ACC112 (cell line): ENCODE results near the gene RAD1.

ENCODE experiments used
- H2AFZ ChIP-seq: fragments of 200-600 bp; sonication (generic); one replicate; pipeline ENCODE4 v1.6.0; 2017; ENCODE audit warnings: antibody characterized with exemption, low read length; ENCODE audit not compliant: unreplicated experiment
- H3K27ac ChIP-seq: fragments of 200-600 bp; sonication (generic); 2 replicates; pipeline ENCODE4 v1.5.1; 2014; ENCODE audit warnings: low read depth, mild to moderate bottlenecking, antibody characterized with exemption, low read length, moderate library complexity
- H3K27me3 ChIP-seq: fragments of 200-600 bp; sonication (generic); 2 replicates; pipeline ENCODE4 v1.6.1; 2014; ENCODE audit warnings: mild to moderate bottlenecking, antibody characterized with exemption, low read length, moderate library complexity, mixed read lengths; ENCODE audit not compliant: insufficient read depth
- H3K36me3 ChIP-seq: fragments of 200-600 bp; sonication (generic); 2 replicates; pipeline ENCODE4 v1.6.1; 2016; ENCODE audit warnings: mild to moderate bottlenecking, antibody characterized with exemption, low read length, moderate library complexity, mixed read lengths; ENCODE audit not compliant: insufficient read depth
- H3K4me1 ChIP-seq: fragments of 200-600 bp; sonication (generic); one replicate; pipeline ENCODE4 v1.6.1; 2016; ENCODE audit warnings: low read length, mixed read lengths; ENCODE audit not compliant: insufficient read depth, unreplicated experiment, control insufficient read depth
- H3K4me3 ChIP-seq: fragments of 200-600 bp; sonication (generic); 2 replicates; pipeline ENCODE4 v1.5.1; 2014; ENCODE audit warnings: mild to moderate bottlenecking, low read depth, low read length
- H3K79me2 ChIP-seq: fragments of 200-600 bp; sonication (generic); one replicate; pipeline ENCODE4 v1.6.0; 2016; ENCODE audit warnings: low read length; ENCODE audit not compliant: control insufficient read depth, unreplicated experiment, insufficient read depth

The RAD1 gene

DNA sequence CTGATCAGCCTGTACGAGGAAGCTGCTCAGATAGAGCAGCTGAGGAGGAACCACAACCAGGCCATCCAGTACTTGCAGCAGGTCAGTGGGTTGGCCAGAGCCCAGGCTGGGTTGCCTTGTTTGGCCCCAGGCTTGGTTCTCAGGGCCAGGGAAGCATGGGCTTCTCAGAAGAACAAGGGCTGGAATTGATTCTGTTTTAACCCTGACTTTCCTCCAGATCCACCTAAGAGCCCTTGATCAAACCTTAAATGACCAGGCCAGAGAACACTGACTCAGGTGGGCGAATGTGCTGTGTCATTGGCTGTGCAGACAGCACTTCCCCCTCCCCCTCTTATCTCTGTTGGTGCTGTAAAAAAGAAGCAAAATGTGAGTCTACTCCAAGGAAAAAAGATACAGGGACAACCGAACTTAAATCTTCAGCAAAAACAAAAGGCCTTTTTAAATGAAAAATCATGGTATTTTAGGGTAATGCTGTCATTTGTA, 48.3 kb downstream of the RAD1 start:
- no peaks in the 10 kb centered on the region for H3K27me3 ChIP-seq
- H2AFZ ChIP-seq = no peak overlapping the region
- H3K4me3 ChIP-seq = no peak overlapping the region
- no peaks in the 10 kb centered on the region for H3K79me2 ChIP-seq
- H3K4me1 ChIP-seq = no peaks in the 10 kb centered on the region
- no peaks in the 10 kb centered on the region for H3K36me3 ChIP-seq
- H3K27ac ChIP-seq = no peak overlapping the region

DNA sequence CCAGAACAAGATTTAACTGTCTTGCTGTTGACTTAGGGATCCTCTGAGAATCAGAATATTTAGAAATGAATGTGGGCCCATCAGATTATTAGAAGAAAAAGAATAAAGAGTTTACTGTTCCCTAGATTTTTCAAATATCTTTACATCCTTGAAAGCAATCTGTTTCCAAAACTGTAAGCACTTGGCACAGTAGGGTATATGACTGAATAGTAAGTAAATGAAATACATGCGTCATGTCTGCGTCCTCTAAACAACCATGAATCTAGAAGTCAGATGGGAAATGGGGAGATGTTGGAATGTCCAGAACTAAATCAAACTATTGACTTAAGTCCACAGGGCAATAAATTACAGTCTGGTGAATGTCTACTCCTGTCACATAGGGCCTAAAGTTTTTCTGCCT, 50.2 kb downstream of the RAD1 start:
- no peak overlapping the region for H2AFZ ChIP-seq
- H3K27me3 ChIP-seq = no peaks in the 10 kb centered on the region
- H3K4me3 ChIP-seq = no peak overlapping the region
- no peaks in the 10 kb centered on the region for H3K79me2 ChIP-seq
- H3K27ac ChIP-seq = no peak overlapping the region
- H3K36me3 ChIP-seq = no peaks in the 10 kb centered on the region
- no peaks in the 10 kb centered on the region for H3K4me1 ChIP-seq

DNA sequence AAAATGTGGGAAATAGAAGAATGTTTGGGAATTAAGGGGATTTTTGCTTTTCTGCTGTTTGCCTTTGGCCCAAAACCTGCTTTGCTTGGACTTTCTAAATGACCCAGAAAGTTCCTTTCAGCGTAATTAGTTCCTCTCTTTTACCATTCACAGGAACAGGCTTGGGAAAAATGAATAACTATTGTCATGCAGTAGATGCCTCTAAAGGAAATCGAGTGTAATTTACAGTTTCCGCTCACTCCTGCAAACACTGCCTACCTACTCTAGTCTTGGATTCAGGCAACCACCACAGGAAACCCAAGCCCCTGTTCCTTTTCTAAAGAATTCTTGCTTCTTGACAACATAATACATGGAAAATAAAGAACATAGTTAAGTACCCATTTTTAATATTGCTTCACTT, 51.4 kb downstream of the RAD1 start:
- Histone ChIP-seq H3K27me3 (no peaks in the 10 kb centered on the region), H2AFZ (no peak overlapping the region), H3K4me1 (peaks cover 2% of the 10 kb centered on the region), H3K4me3 (no peak overlapping the region), H3K36me3 (no peaks in the 10 kb centered on the region), H3K27ac (no peak overlapping the region), H3K79me2 (no peaks in the 10 kb centered on the region)

DNA sequence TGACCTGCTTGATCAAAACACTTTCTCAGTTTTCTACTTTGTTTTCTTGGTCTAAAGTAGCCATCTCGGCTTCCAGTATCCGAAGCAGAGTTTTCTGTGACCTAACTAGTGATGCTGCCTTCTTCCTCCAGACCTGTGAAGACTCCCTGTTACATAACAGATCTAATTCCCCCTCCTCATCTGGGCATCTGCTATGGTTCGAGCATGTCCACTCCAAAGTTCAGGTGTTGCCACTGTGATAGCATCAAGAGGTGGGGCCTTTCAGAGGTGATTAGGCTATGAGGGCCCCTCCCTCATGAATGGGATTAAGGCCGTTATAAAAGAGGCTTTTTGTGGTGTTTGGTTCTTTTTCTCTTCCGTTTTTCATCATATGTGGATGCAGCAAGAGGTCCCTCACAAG, 56.1 kb downstream of the RAD1 start:
- H3K27me3 ChIP-seq = no peaks in the 10 kb centered on the region
- no peak overlapping the region for H3K4me3 ChIP-seq
- H3K36me3 ChIP-seq = no peaks in the 10 kb centered on the region
- H2AFZ ChIP-seq = no peak overlapping the region
- no peak overlapping the region for H3K27ac ChIP-seq
- no peaks in the 10 kb centered on the region for H3K79me2 ChIP-seq
- H3K4me1 ChIP-seq = peaks cover 6% of the 10 kb centered on the region

DNA sequence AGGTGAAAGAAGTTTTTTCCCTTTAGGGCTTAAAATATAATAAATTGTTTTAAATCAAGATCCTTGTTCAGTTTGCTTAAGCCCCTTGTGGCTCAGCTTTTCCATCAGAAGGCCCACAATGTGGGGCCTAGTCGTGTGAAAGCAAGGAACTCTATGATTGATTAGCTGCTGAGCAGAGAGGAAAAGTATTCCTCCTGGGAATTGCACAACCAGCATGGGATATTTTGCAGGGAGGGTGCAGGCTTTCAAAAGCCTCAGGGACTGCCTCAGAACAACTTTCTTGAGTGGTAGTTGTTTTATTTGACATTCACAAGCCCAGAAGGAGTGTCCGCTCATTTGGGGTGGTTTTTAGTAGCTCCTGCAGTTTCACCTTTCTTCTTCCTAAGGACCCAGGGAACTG, 56.5 kb downstream of the RAD1 start:
- Histone ChIP-seq H3K4me3 (no peak overlapping the region), H3K4me1 (peaks cover 6% of the 10 kb centered on the region), H2AFZ (no peak overlapping the region), H3K27me3 (no peaks in the 10 kb centered on the region), H3K27ac (no peak overlapping the region), H3K36me3 (no peaks in the 10 kb centered on the region), H3K79me2 (no peaks in the 10 kb centered on the region)

DNA sequence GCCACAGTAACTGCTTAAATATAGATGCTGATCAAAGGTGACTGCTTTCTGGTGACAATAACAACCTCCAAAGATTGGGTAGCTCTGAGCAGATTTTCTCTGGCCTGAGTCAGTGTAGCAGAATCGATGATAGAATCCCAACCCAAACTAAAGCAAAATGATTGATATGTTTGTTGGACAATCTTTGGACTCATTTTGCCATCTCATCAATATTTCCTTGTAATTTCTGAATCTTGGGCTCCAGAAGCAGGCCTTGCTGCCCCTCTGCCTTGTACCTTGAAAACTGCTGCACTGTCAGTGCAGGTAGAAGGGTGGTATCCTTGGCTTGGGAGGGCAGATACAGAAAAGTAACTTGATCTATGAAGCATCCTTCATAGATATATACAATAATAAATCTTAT, 57.4 kb downstream of the RAD1 start:
- H3K27ac ChIP-seq = no peak overlapping the region
- H3K4me3 ChIP-seq = no peak overlapping the region
- H2AFZ ChIP-seq = no peak overlapping the region
- H3K27me3 ChIP-seq = no peaks in the 10 kb centered on the region
- H3K36me3 ChIP-seq = no peaks in the 10 kb centered on the region
- peaks cover 6% of the 10 kb centered on the region for H3K4me1 ChIP-seq
- H3K79me2 ChIP-seq = no peaks in the 10 kb centered on the region

DNA sequence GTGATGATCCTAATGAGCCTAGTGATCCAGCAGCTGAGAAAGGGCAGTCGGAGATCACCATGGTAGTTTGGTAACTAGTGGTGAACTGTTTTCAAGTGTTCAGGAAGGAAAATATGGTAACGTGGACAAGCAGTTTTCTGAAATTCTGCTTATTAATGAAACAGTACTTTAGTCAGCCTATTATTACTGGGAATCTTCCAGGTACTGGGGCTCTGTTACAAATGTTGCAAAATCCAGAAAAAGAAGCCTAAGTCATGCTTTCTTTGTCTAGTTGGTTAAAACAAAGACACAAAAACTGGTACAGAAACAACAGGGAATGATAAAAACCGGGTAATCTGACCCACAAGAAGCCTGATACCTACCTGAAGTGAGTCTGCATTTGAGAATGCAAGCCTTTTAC, 58.1 kb downstream of the RAD1 start:
- Histone ChIP-seq H3K27ac (no peak overlapping the region), H3K79me2 (no peaks in the 10 kb centered on the region), H3K27me3 (no peaks in the 10 kb centered on the region), H2AFZ (no peak overlapping the region), H3K36me3 (no peaks in the 10 kb centered on the region), H3K4me1 (peaks cover 6% of the 10 kb centered on the region), H3K4me3 (no peak overlapping the region)
